Middle frontal gyrus (tissue), 1 donor: ENCODE measurements around the gene PRTG.
"Not testable (repeated sequence)": the region's sequence is repeated elsewhere in the genome, so short reads cannot be mapped to it uniquely, and the experiment has no call there.

Experiments used
- DNase-seq: peaks from one replicate; pipeline ENCODE4 v3.0.0-alpha.2; 2015; ENCODE audit warnings: low spot score; ENCODE audit errors: extremely low spot score

Gene PRTG

GRCh38 chr15:55743729-55744655 is 1.0 kb upstream of the PRTG start:
- no peak for DNase-seq

- DNase-seq, result no peak
These were observed 440 bp downstream of the PRTG start for GRCh38 chr15:55742498-55742926.

DNA sequence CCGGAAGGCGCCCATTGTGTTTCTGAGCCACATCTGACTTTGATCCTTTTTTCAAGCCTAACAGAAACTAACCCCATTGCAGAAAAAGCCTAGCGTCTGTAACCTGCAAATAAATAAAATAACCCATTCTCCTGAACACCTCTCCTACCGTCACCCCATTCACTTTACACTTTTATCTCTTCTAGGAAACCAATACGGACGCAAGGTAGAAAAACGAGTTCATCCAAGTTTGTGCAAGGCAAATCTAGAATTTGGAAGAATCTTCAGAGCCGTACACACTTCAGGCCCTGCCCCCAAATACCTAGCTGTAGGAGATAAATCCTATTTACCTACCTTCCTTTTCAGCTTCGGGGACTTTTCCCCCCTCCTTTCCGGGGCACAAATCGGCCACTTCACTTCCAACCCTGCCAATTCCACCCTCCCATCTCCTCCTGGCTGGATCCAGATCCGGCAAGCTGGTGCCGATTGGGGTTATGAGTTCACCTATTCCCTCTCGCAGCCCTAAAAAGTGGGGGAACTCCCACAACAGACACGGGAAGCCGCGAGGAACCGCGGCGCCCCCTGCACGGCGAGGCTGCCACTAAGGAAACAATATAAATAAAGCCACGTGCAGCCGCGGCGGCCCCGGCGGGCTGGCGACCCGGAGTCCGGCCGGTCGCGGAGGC is 987 bp downstream of the PRTG start:
- no peak for DNase-seq

GRCh38 chr15:55740981-55741832 is 1.7 kb downstream of the PRTG start:
- DNase-seq, result no peak

DNA sequence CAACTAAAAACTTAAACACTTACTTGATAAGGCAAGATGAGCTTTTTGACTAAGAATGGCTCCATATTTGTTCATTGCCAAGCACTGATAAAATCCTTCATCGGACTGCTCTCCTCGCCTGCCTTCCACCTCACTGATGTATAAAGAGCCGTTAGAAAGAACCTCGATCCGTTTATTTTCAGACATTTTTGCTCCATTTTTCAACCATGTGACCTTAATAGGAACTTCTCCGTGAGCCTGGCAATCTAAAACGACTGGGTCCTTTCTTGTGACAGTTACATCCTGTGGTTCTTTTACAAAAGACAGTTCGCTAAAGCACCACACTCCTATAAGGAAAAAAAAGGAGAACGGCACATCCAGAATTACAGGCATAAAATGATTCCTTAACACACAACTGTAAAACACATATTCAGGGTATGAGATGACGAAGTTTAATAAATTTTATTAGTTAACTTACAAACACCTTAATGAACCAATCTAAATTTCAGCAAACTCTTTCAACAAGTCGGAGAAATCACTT is 2.5 kb downstream of the PRTG start:
- DNase-seq, result no peak

GRCh38 chr15:55739641-55740040 is 3.3 kb downstream of the PRTG start:
- DNase-seq, result no peak

DNA sequence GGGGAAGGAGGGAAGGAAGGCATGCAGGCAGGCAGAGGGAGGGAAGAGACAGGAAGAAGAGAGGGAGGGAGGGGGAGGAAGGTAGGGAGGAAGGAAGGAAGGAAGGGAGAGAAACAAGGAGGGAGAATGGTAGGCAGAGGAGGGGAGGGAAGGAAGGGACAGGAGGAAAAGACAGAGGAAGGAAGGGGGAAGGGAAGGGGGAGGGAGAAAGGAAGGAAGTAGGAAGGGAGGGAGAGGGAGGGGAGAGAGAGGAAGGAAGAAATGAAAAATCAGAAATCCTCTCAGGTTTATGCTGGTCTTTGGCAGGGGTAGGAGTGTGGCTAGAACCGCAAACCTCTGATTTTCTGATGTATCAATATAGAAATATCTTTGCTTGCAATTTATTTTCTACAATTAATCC is 4.2 kb downstream of the PRTG start:
- no peak for DNase-seq

- DNase-seq, result no peak
These were observed 5.6 kb downstream of the PRTG start for GRCh38 chr15:55737373-55737772.

- no peak for DNase-seq
These were observed 6.2 kb downstream of the PRTG start for GRCh38 chr15:55736756-55737155.

DNA sequence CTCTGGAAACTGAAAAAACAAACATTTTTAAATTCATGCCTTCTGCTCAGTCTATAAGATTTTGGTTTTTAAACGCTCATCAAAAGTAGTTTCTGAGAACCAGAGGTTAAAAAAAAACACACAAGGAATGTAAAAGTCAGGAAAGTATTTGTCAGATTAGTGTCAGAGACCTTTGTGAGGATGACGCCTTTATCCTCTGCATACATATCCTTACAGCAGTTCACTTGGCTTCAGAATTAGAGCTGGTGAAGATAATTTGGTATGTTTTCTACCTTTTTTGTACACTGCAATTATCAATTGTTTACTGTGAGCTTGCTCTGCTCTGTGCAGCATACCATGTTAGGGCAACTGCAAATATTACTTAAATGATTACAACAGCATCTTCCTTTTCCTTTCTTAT is 8.3 kb downstream of the PRTG start:
- no peak for DNase-seq

- not testable (repeated sequence) for DNase-seq
These were observed 9.5 kb downstream of the PRTG start for GRCh38 chr15:55733461-55733860.

- no peak for DNase-seq
These were observed 21.3 kb downstream of the PRTG start for GRCh38 chr15:55721554-55722185.

DNA sequence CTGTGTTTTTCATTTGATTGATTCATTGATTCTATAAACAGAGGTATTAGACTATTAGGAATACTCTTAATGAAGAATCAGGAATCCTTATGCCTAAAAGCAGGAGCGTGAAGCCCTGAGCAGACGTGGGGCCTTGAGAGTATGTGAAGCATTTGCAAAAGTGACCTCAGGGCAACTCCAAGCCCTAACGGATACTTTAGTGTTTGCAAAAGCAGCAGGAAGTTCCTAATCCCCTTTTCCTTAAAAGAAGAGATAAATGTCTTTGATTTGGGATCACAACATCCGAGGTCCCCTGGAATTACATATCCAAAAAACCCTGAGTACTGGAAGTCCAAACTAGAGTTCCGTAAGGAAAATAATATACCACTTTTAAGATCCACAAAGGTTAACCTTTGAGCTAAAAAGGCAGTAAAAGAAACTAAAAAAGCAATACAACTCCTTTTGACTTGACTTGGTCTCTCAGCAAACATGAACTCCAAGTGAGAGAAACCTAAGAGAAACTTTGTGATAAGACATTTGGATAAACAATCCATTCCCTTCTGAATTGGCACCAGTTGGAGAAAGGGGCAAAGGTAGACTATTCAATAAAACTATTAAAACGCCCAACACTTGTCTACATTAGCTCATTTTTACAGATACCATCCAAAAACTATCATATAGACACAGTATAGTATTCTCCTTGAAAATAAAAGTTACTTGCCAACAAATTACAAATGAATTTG is 27.4 kb downstream of the PRTG start:
- DNase-seq, result no peak

DNA sequence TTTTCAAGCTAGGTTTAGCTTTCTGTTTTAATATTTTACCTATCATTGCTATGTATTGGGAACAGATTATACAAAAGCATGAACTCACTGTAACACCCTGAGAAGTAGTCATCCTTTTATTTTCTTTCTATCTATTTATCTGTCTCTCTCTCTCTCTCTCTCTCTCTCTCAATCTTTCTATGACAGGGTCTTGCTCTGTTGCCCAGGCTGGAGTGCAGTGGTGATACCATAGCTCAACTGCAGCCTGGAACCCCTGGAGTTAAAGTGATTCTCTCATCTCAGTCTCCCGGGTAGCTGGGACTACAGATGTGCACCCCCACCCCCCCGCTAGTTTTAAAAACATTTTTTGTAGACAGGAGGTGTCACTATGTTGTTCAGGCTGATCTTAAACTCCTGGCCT is 28.9 kb downstream of the PRTG start:
- no peak for DNase-seq

DNA sequence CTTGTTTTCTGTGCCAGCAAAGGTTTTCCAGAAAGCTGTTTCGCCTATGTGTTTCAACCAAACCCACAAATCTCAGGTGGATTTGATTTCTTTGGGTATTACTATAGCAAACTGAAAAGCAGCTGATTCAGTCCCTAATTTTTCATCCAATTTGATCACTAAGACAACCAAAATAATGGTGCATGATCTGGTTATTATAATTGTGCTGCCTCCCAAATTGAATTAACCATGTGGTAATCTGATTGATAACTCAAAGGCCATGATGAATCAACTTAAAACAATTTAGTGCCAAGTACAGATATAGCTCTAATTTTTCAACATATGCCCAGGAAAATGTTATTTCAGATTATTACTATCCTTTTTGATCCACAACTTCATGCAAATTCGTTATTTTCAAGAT is 30.6 kb downstream of the PRTG start:
- DNase-seq, result no peak

DNA sequence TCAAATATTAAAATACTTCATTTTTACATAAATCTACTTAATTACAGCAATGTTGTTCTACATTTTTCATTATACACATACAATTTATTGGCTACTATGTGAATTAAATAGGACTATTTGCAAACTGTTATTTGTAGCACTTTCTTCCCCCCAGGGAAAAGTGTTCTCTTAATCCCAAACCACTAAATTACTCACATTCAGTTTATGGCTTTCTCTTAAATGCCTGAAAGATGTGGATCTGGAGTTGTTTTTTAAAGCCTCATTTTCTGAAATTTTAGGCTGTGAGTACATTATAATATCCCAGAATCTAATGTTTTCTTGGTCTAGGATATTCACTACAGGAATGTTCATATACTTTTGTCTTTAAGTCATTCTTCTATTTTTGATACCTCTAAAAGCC is 32.7 kb downstream of the PRTG start:
- no peak for DNase-seq

- DNase-seq, result no peak
These were observed 33.5 kb downstream of the PRTG start for GRCh38 chr15:55709458-55709857.

GRCh38 chr15:55708720-55709119 is 34.2 kb downstream of the PRTG start:
- DNase-seq, result no peak

GRCh38 chr15:55707951-55708350 is 35.0 kb downstream of the PRTG start:
- DNase-seq, result no peak

DNA sequence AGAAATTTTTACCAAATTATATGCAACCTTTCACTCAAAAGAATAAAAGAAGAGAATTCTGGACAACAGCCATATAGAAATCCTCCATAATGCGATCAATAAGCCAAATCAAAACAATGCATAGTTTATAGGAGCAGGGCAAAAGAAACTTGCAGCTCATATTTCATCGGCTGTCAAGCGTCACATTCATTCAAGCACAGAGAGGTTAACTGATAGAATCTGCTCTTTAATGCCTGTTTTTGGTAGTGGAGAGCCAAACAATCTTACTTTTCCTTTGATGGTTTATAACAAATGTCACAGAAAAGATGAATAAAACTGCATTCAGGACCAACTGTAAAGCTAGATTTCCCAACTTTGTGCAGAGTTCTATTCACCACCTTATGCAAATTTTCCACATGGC is 35.4 kb downstream of the PRTG start:
- DNase-seq, result no peak
